ENCODE results near the gene ARL14.

The ARL14 gene

DNA sequence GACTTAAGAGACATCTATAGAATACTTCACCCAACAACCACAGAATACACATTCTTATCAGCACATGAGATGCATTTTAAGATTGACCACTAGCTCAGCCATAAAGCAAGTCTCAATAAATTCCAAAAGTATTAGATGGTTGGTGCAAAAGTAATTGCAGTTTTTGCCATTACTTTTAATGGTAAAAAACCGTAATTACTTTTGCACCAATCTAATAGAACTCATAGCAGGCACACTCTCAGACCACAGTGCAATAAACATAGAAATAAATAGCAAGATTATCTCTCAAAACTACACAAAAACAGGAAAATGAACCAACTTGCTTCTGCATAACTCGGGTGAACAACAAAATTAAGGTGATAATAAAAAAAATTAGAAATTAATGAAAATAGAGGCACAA lies 45.4 kb downstream of the ARL14 start:
- DNase-seq (ENCODE audit: low spot score): no peak

DNA sequence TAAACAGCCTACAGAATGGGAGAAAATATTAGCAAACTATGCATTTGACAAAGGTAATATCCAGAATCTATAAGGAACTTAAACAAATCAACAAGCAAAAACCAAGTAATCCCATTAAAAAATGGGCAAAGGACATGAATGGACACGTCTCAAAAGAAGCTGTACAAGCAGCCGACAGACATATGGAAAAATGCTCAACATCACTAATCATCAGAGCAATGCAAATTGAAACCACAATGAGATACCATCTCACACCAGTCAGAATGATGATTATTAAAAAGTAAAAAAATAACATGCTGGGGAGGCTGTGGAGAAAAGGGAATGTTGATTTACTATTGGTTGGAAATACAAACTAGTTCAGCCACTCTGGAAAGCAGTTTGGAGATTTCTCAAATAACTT lies 48.4 kb downstream of the ARL14 start:
- no peak for DNase-seq (ENCODE audit: low spot score)
